CD4-positive, alpha-beta T cell treated with Interleukin-1 beta for 1 hour (primary cell): ENCODE results near the gene ASXL2.
"Not testable (repeated sequence)": the region's sequence is repeated elsewhere in the genome, so short reads cannot be mapped to it uniquely, and the experiment has no call there.

Experiments
- DNase-seq, 2 donors: peaks; one replicate each; pipeline ENCODE4 v3.0.0-alpha.2; 2020 to 2022

Gene ASXL2

DNA sequence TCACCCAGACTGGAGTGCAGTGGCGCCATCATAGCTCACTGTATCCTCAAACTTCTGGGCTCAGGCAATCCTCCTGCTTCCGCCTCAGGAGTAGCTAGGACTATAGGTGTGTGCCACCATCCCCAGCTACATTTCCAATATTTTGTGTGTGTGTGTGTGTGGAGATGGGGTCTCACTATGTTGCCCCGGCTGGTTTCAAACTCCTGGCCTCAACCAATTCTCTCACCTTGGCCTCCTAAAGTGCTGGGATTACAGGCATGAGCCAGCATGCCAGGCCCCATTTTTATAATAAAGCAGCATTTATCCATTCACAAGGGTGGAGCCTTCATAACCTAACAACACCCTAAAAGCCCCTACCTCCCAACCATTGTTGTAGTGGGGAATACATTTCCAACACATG, 152.4 kb downstream of the ASXL2 start:
- no peak for DNase-seq

DNA sequence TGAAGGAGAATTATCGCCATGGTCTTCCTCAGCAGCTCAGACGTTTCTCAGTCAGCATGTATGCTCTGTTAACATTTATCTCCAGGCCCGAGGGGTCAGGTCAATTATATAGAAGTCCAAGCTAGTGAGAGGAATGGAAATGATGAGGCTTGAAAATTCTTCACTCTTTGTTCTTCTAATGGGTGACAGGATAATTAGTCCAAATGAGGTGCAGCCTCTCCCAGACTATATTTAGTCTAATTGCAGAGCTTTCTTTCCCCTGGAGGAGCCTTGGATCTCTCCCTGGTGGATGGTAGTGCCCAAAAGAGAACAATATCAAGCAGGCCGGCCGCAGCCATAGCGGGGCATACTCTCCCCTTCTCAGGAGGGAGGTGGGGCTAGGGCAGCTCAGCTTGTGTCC, 153.5 kb downstream of the ASXL2 start:
- DNase-seq, result no peak

DNA sequence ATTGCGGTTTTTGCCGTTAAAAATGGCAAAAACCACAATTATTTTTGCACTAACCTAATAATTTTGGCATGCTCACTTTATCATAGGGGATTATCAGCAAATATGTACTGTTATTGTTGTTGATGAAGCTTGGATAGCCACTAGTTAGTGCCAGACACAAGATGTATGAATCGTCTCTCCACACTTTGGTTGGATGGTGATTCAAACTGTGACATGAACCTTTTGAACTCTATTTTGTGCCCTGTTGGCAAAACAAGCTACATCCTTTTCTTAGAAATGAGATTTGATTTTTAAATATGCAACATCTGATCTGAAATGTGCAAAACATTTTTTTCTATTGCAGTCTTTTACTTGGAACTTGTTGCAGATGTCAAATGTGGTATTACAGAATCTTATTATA, 156.1 kb downstream of the ASXL2 start:
- DNase-seq, result no peak

DNA sequence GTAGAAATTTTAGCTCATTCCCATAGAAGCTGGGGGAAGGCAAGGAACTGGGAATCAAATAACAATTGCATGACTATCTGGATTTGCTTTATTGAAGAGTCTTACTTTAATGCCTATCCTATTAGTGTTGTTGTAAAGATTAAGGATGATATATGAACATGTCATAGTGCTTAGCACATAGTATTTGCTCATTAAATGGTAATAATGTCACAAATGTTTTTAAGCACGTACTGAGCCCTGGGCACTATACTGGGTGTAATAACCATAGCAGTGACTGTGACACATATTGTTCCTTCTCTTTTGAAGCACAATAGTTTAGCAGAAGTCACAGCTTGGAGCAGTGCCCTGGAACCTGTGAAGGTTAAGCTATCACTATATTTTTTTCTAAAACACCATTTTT, 157.7 kb downstream of the ASXL2 start:
- no peak for DNase-seq

DNA sequence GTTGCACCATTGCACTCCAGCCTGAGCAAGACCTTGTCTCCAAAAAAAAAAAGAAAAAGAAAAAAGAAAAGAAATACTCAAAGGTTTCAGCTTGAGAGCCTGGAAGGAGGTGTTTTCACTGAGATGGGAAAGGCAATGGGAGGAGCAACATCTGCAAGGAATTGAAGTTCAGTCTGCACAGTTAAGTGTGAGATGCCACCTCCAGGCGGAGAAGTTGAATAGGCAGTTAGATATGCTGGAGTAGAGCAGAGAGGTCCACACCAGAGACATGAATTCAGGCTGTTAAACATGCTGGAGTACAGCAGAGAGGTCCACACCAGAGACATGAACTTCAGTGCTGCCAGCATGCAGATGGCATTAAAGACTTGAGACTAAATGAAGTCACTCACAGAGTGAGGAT, 163.5 kb downstream of the ASXL2 start:
- DNase-seq, result no peak

DNA sequence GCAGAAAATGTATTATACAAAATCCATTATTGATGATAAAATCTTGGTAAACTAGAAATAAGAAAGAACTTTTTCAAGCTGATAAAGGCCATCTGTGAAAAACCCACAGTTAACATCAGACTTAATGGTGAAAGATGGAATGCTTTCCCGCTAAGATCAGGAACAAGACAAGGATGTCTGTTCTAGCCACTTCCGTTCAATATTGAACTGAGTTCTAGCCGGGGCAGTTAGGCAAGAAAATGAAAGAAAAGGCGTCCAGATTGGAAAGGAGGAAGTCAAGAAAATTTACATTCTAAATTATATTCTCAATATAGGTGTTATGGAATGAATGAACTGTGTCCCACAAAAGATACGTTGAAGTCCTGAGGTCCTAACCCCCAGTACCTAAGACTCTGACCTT, 165.8 kb downstream of the ASXL2 start:
- no peak for DNase-seq

DNA sequence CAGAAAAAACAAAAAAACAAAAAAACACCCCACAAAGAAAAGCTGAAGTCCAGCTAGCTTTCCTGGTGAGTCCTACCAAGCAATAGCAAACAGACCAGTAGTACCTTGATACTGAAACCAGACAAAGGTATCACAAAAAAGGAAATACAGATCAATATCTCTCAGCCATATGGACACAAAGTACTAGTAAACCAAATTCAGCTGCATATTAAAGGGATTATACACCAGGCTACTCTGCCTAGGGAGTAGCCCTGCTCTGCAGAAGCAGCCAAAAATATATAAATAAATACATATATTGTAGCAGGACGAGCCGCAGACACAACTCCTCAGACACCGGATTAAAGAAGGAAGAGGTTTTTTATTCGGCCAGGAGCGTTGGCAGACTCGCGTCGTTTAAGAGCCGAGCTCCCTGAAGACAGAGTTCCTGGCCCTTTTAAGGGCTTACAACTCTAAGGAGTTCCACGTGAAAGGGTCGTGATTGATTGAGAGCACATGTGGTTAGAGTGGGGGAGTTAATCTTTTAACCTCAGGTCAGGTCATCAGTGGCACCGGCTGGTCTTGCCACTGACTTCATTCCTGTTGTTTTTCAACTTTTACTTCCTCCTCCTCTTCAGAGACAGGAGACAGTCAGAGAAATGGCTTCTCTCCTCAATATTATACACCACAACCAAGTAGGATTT, 166.5 kb downstream of the ASXL2 start:
- no peak for DNase-seq

DNA sequence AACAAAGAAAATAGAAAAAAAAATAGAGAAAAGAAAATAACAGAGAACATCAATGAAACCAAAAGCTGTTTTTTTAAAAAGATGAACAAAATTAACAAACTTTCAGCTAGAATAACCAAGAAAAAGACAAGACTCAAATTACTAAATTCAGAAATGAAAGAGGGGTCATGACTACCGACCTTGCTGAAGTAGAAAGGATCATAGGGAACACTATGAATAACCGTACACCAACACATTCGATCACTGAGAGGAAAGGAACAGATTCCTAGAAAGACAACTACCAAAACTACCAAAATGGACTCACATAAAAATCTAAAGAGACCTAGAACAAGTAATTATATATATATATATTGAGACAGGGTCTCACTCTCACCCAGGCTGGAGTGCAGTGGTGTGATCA, 167.5 kb downstream of the ASXL2 start:
- DNase-seq, result no peak

DNA sequence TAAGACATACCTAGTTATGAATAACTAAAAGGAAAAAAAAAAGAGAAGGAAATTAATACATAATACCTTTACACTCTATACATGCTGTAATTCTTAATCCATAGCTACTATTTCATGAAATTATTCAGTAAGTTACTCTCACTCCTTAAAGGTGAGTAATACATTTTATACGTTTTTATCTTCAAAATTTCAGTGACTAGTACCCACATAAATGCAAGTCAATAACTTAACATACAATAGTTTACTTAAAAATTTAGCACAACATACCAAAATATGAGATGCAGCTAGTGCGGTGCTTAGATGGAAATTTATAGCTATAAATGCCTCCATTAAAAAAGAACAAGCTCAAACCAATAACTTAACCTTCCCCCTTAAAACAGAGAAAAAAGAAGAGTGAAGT, 168.9 kb downstream of the ASXL2 start:
- no peak for DNase-seq

DNA sequence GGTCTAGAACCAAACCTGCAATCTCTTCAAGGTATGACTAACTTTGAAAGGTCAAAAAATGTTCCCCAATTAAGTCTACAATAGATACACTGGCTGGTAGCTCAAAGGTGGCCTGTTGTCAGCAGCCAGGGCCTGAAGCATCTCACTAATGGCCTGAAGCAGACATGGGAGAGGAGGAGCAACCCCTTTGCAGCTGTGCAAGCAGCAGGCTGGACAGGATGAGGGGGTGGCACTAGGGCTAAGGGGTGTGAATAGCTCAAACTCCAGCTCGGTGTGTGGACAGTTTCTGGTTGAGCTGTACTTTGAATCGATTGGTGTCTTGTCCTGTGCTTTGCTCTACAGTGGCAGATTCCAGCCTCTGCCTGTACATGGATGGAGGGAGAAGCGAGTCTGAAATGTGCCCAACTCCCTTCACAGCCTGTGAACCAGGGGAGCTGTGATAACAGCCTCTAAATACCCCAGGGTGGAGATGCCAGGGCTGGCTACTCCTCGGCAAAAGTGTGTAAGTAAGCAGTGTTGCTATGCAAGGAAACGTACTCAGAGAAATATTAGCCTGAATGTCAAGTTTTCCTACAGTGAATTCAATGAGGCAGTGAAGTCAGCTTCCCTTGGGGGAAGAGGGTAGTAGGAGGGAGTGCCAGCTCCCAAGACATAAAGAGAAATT, 170.2 kb downstream of the ASXL2 start:
- no peak for DNase-seq

DNA sequence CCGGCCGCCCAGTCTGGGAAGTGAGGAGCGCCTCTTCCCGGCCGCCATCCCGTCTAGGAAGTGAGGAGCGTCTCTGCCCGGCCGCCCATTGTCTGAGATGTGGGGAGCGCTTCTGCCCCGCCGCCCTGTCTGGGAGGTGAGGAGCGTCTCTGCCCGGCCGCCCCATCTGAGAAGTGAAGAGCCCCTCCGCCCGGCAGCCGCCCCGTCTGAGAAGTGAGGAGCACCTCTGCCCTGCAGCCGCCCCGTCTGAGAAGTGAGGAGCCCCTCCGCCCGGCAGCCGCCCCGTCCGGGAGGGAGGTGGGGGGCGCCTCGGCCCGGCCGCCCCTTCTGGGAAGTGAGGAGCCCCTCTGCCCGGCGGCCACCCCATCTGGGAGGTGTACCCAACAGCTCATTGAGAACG, 172.7 kb downstream of the ASXL2 start:
- DNase-seq, result not testable (repeated sequence)

DNA sequence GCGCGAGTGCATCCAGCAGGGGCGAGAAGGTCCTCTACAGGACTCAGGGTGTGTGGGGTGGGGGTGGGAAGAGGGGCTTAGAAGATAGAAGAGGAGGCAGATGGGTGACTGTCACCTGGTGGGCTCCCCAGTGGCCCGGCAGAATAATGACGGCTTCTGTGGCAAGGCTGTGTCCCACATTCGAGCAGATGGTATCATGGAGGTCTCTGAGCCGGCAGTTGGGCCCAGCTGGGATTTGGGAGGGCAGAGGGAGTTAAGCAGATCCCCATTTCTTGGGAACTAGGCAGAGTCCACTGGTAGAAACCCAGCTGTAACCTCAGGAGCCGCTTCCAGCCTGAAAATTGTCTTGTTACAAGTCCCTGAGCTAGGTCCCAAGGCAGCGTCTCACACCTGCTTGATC, 176.5 kb downstream of the ASXL2 start:
- DNase-seq, result no peak

DNA sequence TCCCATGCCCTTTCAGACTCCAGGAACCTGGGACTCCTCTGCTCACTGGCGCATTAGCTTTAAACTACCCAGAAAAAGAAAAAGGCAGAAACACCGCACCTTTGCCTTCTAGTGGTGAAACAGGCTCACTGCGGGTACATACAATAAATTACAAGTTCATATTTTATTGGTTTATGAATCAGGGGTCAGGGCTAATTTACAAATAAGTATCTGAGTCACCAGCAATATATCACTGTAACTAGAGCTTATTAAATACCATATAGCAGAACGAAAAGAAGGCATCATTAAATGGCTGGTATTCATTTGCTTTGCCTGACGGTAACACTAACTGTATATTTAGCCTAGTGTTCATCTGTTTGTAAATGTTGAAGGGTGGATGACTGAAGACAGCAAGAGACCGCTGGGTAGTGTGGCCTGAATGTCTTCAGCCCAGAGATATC, 178.0 kb downstream of the ASXL2 start:
- peak in 1 of 2 donors; percentile 42 for DNase-seq

DNA sequence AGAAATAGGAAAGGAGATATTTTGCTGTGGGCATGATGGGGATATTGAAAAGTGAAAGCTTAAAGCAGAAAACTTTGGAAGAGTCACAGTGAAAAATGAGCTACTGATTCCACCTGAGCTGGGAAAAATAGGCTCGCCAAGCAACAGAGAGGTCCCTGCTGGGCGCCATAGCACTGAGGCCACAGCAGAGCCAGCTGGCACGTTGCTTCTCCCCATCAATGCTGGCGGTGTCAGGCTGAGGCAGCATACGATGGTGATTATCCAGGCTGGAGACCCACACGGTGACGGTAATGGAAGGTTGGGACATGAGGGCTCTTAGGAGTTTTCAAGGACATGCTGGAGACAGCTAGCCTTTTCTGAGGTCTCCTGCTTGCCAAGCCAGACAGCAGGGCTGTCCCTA, 179.1 kb downstream of the ASXL2 start:
- DNase-seq, result no peak

DNA sequence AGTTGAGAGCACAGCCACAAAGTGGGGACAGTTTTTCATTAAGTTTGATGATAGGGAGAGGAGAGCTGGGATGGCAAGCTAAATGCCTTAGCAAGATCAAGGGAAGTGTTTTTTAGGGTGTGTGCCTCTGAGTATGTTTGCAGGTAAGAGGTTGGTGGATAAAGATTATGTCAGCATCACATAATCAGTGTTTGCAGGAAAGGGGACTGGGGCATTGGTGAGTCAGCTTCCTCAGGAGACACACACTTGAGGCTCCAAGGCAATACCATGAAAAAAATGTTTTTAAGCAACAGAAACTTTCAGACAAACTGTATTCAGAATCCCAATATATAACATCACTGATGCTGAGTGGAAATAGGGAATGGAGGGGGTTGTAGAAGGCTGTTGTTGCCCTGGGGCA, 179.5 kb downstream of the ASXL2 start:
- DNase-seq, result no peak

DNA sequence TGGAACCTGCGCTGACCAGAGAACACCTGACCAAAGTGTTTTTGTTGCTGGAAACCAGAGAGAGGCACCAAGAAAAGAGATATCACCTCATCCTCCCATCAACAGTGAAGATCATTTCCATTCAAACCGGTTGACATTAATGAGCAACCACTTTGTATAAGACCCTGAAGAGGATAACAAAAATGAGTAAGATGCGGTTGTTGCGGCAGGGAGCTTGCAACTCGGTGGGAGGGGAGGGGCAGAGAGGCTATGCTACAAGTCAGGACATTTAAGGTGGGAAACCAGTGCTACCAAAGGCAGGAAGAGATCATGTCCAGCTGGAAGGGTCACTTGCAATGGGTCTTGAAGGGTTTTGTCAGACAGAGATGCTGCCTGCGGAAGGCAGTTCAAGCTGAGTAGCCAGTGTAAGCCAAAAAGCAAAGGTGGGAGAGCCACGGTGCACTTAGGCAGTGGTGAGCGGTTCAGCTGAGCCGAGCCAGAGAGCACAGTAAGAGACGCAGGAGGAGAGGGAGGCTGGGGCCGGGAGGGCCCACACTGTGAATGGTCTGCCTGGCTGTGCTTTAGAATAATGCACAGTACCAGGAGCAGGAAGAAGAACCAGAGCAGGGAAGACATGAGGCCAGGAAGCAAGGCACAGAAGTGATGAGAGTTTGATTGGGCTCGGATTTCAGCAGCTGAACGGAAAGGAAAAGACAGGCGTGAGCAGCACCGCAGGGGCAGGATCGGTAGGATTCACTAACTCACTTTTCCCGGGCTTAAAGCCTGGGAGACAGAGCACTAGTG, 180.5 kb downstream of the ASXL2 start:
- DNase-seq, result no peak

DNA sequence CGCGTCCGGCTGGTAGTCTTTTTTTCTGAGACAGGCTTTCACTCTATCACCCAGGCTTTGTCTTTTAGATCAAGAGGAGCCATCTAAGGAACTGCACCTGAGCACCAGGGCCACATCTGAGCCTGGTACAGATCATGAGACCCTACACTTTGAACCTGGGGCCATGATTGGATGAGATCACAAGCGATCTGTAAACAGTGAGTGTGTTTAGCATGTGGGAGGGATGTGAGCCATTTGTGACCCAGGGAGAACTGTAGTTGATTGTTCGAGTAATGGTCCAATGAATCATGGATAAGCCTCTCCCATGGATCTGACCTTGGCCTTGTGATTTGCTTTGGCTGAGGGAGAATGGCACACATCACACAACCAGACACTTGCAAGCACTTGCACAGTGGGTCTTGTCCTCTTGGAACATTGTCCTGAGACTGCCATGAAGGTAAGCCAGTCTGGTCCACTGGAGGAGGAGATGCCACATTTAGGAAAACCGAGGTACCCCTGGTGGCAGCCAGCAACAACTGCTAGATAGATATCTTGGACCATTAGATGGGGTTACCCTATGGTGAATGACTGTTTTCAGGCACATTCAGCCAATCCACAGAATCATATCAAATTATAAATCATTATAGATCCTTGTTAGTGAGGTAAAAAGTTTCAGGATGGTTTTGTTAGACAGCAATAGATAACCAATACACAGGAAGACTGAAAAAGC, 185.4 kb downstream of the ASXL2 start:
- DNase-seq, result no peak

DNA sequence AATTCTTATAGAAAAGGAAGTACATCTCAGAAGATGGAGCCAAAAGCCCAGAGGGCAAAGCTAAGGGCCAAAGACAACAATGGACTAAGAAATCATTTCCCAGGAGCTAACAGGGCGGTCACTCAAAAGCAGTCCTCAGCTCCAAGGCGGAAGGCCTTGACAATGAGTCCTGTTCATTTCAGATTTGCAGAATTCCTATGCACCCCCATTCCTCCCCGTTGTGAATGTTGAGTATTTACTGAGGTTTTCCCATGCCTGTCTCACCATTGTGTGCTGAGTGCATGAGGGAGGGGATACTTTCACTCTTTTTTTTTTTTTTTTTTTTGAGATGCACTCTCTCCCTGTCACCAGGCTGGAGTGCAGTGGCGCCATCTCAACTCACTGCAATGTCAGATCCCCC, 186.1 kb downstream of the ASXL2 start:
- no peak for DNase-seq

DNA sequence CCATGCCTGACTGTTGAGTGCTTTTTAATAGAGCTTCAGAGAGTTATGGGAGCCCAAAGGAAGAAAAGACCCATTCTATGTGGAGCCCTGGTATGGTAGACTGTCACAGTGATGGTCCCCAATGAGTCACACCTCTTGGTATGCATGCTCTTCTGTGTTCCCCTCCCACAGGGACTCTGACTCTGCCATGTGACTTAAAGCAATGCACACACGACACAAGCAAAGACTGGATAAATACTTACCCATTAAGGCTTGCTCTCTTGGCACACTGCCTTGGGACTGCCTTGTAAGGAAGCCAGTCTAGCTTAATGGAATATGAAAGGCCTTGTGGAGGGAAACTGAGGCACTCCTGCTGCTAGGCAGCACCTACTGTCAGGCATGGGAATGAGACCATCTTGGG, 188.2 kb downstream of the ASXL2 start:
- DNase-seq, result no peak

DNA sequence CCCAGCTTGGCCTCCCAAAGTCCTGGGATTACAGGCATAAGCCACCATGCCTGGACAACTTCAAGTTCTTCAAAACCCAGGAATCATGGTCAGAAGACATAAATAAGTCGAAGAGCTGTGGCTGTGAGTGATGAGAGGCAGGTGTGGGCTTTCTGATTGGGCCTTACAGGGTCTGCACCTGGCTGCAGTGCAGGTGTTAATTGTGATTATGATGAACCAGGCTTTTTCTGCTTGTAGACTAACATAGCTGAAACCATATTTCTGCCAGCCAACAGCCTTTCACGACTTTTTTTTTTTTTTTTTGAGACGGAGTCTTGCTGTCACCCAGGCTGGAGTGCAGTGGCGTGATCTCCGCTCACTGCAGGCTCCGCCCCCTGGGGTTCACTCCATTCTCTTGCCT, 190.1 kb downstream of the ASXL2 start:
- DNase-seq, result no peak

DNA sequence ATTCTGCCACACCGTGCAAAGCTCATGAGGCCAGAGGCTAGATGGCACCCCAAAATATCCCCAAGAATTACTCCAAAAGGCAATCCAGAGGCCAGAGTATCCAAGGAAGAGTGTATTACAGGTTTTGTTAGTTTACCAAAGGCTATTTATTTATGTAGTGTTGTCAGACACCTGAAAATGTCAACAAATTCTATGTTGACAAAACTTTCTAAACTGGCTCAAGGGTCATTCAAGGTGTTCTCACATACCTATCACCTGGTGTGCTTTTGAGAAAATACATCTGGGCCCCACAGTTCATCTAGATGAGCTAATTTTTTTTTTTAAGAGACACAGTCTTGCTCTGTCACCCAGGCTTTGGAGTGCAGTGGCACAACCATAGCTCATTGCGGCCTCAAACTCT, 192.5 kb downstream of the ASXL2 start:
- no peak for DNase-seq

DNA sequence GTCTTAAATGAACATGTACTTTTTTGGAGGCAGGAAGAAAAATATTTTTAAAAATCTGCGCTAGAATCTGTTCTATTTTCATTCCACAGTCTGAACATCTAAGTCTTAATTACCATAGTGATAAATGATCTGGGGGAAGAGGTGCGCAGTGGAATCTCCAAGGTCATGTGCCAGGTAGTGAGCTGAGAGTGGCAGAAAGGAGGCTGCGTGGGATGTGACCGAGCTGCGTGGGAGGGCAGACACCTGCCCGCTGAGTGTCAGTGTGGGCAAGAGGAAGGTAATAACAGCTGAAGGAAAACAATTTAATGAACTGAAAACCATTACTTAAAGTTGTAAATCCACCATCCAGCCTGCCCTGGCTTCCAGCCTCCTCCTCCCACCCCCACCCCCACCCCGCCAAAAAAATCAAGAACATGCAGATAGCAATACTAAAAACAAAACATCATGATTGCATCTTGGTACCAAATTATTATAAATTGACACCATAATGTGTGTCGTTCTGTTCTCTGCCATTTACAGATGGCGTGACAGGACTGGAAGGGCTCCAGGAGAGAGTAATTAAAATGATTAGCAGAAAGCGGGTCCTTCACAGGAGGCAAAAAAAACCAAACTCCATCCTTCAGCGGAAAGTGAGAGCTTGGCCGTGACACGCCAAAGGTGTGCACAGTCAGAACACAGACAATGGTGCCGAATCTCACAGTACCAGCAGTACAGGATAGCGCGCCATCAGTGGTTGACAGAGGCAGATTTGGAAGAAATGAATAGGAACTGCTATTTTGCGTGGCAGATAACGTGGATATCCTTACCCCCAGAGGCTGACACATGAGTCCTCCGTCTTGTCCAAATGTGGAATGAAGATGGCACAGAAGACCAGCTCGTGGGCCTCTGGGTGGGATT, 193.5 kb downstream of the ASXL2 start:
- no peak for DNase-seq
